ENCODE measurements around the gene RPS6KC1. TPM values are rescaled to one million over a fixed set of nuclear protein-coding genes. Genes with fewer than 3 reads are reported as not detected.

RPS6KC1 gene
- 22.1 and 23.4 TPM in 2 replicates for total RNA-seq

GRCh38 chr1:213051127-213051880 lies at the start of gene RPS6KC1:
Gene RPS6KC1 (plus strand): TSS chr1:213051241. CDS start chr1:213051405, 164 bp downstream.

GRCh38 chr1:213015099-213016050 lies 35.7 kb upstream of the RPS6KC1 start, which contains the start of gene ANGEL2:
Gene ANGEL2 (minus strand): TSS chr1:213015867. CDS start chr1:213015671, 196 bp downstream.

Other genes starting within 250 kb of the RPS6KC1 start
- gene SPATA45, start 203.6 kb upstream of the RPS6KC1 start, total RNA-seq, result not detected in 2 replicates
- 7.3 and 9.5 TPM in 2 replicates for gene FLVCR1, start 193.0 kb upstream of the RPS6KC1 start, total RNA-seq
- gene VASH2, start 100.7 kb upstream of the RPS6KC1 start, total RNA-seq, result 0.09 and 0.27 TPM in 2 replicates
- 33.3 and 39.9 TPM in 2 replicates for gene ANGEL2, start 35.4 kb upstream of the RPS6KC1 start, total RNA-seq